Gastrocnemius medialis (tissue), 4 donors: ENCODE data around the gene NANOS3.

Source experiments
- POLR2A ChIP-seq, 2 donors: fragments of 450-650 bp; IDR thresholded peaks; one replicate each; pipeline ENCODE4 v1.6.1; 2017; ENCODE audit warnings: antibody characterized with exemption in 2 of 2, mild to moderate bottlenecking in 2 of 2, moderate library complexity in 2 of 2
- TF ChIP-seq, protein P1 (sequence below), 5 experiments: fragments of 450-650 bp in 3 of 5; fragments of 200-600 bp in 2 of 5; sonication (generic) in 2 of 5; IDR thresholded peaks in 4 of 5; conservative IDR thresholded peaks in 1 of 5; 1 replicate in 4 of 5; 2 replicates in 1 of 5; pipeline ENCODE4 v1.5.1; 2016 to 2019; ENCODE audit warnings: antibody characterized with exemption in 5 of 5, mild to moderate bottlenecking in 3 of 5, moderate library complexity in 3 of 5

- no peak for TF ChIP-seq POLR2A (IDR thresholded peaks at IDR 0.05)
- TF ChIP-seq, protein P1, sequence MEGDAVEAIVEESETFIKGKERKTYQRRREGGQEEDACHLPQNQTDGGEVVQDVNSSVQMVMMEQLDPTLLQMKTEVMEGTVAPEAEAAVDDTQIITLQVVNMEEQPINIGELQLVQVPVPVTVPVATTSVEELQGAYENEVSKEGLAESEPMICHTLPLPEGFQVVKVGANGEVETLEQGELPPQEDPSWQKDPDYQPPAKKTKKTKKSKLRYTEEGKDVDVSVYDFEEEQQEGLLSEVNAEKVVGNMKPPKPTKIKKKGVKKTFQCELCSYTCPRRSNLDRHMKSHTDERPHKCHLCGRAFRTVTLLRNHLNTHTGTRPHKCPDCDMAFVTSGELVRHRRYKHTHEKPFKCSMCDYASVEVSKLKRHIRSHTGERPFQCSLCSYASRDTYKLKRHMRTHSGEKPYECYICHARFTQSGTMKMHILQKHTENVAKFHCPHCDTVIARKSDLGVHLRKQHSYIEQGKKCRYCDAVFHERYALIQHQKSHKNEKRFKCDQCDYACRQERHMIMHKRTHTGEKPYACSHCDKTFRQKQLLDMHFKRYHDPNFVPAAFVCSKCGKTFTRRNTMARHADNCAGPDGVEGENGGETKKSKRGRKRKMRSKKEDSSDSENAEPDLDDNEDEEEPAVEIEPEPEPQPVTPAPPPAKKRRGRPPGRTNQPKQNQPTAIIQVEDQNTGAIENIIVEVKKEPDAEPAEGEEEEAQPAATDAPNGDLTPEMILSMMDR (IDR thresholded peaks at IDR 0.05 in 4 of 5, conservative IDR thresholded peaks at IDR 0.05 in 1 of 5) = no peak
Observed at GRCh38 chr19:13887517-13887916, 10.6 kb downstream of the NANOS3 start.
